GM23338 (cell line): ENCODE measurements around the gene MAP4K4. TPM values are rescaled to one million over a fixed set of nuclear protein-coding genes. Genes with fewer than 3 reads are reported as not detected.

ENCODE experiments used
- ATAC-seq: fragments of 200-7000 bp; cut with Tn5 transposase; 3 replicates; pipeline ENCODE4 v1.9.1; 2020
- DNase-seq: peaks from one replicate; pipeline ENCODE4 v3.0.0-alpha.2; 2015; ENCODE audit warnings: low spot score
- H2AFZ ChIP-seq: fragments of 200-600 bp; sonication (generic); 2 replicates; pipeline ENCODE4 v1.8.0; 2016; ENCODE audit warnings: antibody characterized with exemption, mild to moderate bottlenecking, moderate library complexity
- H3F3A ChIP-seq: fragments of 200-600 bp; sonication (generic); replicated peaks from 2 replicates; pipeline ENCODE4 v1.8.0; 2017; ENCODE audit warnings: antibody characterized with exemption, mixed run types, low read depth
- H3K27ac ChIP-seq: fragments of 200-600 bp; sonication (generic); 2 replicates; pipeline ENCODE4 v1.6.1; 2016; ENCODE audit warnings: low read depth
- H3K27me3 ChIP-seq: fragments of 200-600 bp; sonication (generic); 2 replicates; pipeline ENCODE4 v1.8.0; 2016; ENCODE audit warnings: mild to moderate bottlenecking, mixed run types, moderate library complexity; ENCODE audit not compliant: insufficient read depth
- H3K36me3 ChIP-seq: fragments of 200-600 bp; sonication (generic); 2 replicates; pipeline ENCODE4 v1.8.0; 2016; ENCODE audit warnings: mild to moderate bottlenecking; ENCODE audit not compliant: insufficient read depth
- H3K4me1 ChIP-seq: fragments of 200-600 bp; sonication (generic); 2 replicates; pipeline ENCODE4 v1.8.0; 2016; ENCODE audit warnings: mild to moderate bottlenecking, moderate library complexity; ENCODE audit not compliant: insufficient read depth
- H3K4me2 ChIP-seq: fragments of 200-600 bp; sonication (generic); 2 replicates; pipeline ENCODE4 v1.7.1; 2017; ENCODE audit warnings: mixed run types
- H3K4me3 ChIP-seq: fragments of 200-600 bp; sonication (generic); 2 replicates; pipeline ENCODE4 v1.6.1; 2016; ENCODE audit warnings: mixed run types
- H3K79me2 ChIP-seq: fragments of 200-600 bp; sonication (generic); replicated peaks from 2 replicates; pipeline ENCODE4 v1.8.0; 2017; ENCODE audit warnings: mild to moderate bottlenecking; ENCODE audit not compliant: insufficient read depth
- H3K9me2 ChIP-seq: fragments of 200-600 bp; sonication (generic); 2 replicates; pipeline ENCODE4 v1.8.0; 2017; ENCODE audit not compliant: insufficient read depth
- H4K20me1 ChIP-seq: fragments of 200-600 bp; sonication (generic); replicated peaks from 2 replicates; pipeline ENCODE4 v1.8.0; 2017; ENCODE audit warnings: mild to moderate bottlenecking; ENCODE audit not compliant: insufficient read depth
- H3K27ac Mint-ChIP-seq: 2 replicates; pipeline ENCODE4 v1.8.0; 2020; ENCODE audit warnings: inconsistent platforms, mild to moderate bottlenecking, moderate library complexity, mixed read lengths
- H3K27me3 Mint-ChIP-seq: 3 replicates; pipeline ENCODE4 v1.8.0; 2022; ENCODE audit warnings: low read depth, mild to moderate bottlenecking, moderate library complexity, mixed read lengths, inconsistent platforms; ENCODE audit not compliant: insufficient read depth, poor library complexity
- H3K36me3 Mint-ChIP-seq: 3 replicates; pipeline ENCODE4 v1.8.0; 2021; ENCODE audit warnings: low read depth, mild to moderate bottlenecking, inconsistent platforms, moderate library complexity, mixed read lengths
- H3K4me1 Mint-ChIP-seq: 3 replicates; pipeline ENCODE4 v1.8.0; 2020; ENCODE audit warnings: mild to moderate bottlenecking, inconsistent platforms, mixed read lengths
- H3K4me3 Mint-ChIP-seq: 3 replicates; pipeline ENCODE4 v1.8.0; 2021; ENCODE audit warnings: moderate library complexity, mild to moderate bottlenecking, inconsistent platforms, mixed read lengths
- H3K9me3 Mint-ChIP-seq: 3 replicates; pipeline ENCODE4 v1.8.0; 2020; ENCODE audit warnings: moderate library complexity, mild to moderate bottlenecking, inconsistent platforms, mixed read lengths
- CREB1 ChIP-seq: fragments of 250-450 bp; sonication (Bioruptor Pico); IDR thresholded peaks from 2 replicates; pipeline ENCODE4 v1.5.0; 2020; ENCODE audit warnings: low read depth, mild to moderate bottlenecking, moderate library complexity
- EZH2 ChIP-seq: fragments of 200-600 bp; sonication (generic); IDR thresholded peaks from one replicate; pipeline ENCODE4 v1.8.0; 2017; ENCODE audit warnings: antibody characterized with exemption, mild to moderate bottlenecking, low read depth; ENCODE audit not compliant: unreplicated experiment
- EZH2phosphoT487 ChIP-seq: fragments of 200-600 bp; sonication (generic); IDR thresholded peaks from one replicate; pipeline ENCODE4 v1.8.1; 2018; ENCODE audit warnings: antibody characterized with exemption; ENCODE audit not compliant: unreplicated experiment
- JUNB ChIP-seq: IDR thresholded peaks from one replicate; pipeline ENCODE4 v1.6.1; 2016; ENCODE audit warnings: antibody characterized with exemption; ENCODE audit not compliant: unreplicated experiment
- NANOG ChIP-seq: IDR thresholded peaks from 2 replicates; pipeline ENCODE4 v1.6.1; 2016; ENCODE audit warnings: antibody characterized with exemption, borderline replicate concordance
- POLR2AphosphoS5 ChIP-seq: IDR thresholded peaks from 2 replicates; pipeline ENCODE4 v1.6.1; 2016; ENCODE audit warnings: antibody characterized with exemption, low read depth
- ZNF114 ChIP-seq: fragments of 250-450 bp; sonication (Bioruptor Pico); IDR thresholded peaks from 2 replicates; pipeline ENCODE4 v1.5.0; 2020; ENCODE audit warnings: mild to moderate bottlenecking, moderate library complexity
- ZNF331 ChIP-seq: fragments of 250-450 bp; sonication (Bioruptor Pico); IDR thresholded peaks from 2 replicates; pipeline ENCODE4 v1.5.0; 2020; ENCODE audit warnings: low read depth, mild to moderate bottlenecking, moderate library complexity
- polyA plus RNA-seq: library from polyadenylated mRNA; unstranded; fragments of >200 nt; fragmentation: Nextera tagmentation; extraction: Ambion mirVana; gene quantifications from 2 replicates; pipeline ENCODE4 v1.2.1, GENCODE V29; 2016
- total RNA-seq: library from RNA; depleted of rRNA; stranded (reverse); fragments of >200 nt; shearing (Covaris generic); gene quantifications from 2 replicates; pipeline ENCODE4 v1.2.3, GENCODE V29; 2014
- TF ChIP-seq, protein P1 (sequence below): IDR thresholded peaks from 2 replicates; pipeline ENCODE4 v1.6.1; 2016; ENCODE audit warnings: antibody characterized with exemption
- TF ChIP-seq, protein P2 (sequence below): IDR thresholded peaks from one replicate; pipeline ENCODE4 v1.6.1; 2018; ENCODE audit warnings: antibody characterized with exemption; ENCODE audit not compliant: unreplicated experiment
- TF ChIP-seq, protein P3 (sequence below): fragments of 250-450 bp; sonication (Bioruptor Pico); IDR thresholded peaks from 2 replicates; pipeline ENCODE4 v1.5.0; 2020; ENCODE audit warnings: mild to moderate bottlenecking, moderate library complexity
- TF ChIP-seq, protein P4 (sequence below), 2 experiments: fragments of 200-600 bp in 1 of 2; sonication (generic) in 1 of 2; conservative IDR thresholded peaks; 2 replicates each; pipeline versions ENCODE4 v1.5.1 to v1.6.1; 2016 to 2017; ENCODE audit warnings: antibody characterized with exemption in 2 of 2, low read depth in 2 of 2, mild to moderate bottlenecking in 2 of 2, moderate library complexity in 1 of 2

The MAP4K4 gene
- total and polyA plus RNA-seq, 2 experiments from 2014 or later = 34.6 to 99.2 TPM

DNA sequence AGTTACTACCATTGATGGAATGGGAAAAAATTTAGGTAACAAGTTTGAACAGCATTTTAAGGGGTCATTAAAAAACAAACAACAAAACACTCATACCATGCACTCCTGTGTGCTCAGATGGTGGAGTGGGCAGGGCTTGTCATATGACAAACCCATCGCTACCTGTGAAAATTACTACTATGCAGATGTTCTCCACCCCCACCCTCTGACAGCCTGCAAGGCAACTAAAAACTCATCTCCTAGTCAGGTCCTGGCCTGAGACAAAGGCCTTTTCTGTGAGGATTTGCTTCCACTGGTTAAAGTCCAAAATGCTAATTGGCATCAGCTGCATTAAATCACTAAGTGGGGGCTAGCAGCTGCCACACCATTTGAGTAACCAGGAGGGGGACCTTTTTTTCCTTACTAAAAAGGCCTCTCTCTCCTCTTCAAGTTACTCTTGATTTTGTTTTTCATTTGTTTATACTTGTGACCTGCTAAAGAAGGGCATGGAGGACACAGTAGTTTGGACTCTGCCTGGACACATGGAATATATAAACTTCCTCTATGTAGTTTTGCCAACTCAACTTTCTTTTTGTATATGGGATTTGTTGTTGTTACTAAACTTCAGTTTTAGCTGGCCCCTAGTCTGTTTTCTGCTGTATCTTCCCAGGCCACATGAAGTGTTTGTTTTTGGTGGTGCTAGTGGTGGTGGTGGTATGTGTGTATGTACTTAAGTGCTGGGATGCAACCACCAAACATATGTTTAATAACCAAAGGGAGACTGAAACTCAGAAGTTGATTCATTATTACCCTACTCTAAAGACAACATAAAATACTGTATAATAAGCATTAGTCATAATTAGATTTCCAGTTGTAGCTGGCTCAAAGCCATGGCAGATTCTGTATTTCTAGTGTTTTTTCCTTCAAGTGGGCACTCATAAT lies 121.3 kb downstream of the MAP4K4 start:
- H3K4me1 ChIP-seq = peaks cover 28% of the 10 kb centered on the region
- no peaks in the 10 kb centered on the region for H3K27me3 ChIP-seq
- no peaks in the 10 kb centered on the region for H3K36me3 ChIP-seq
- Mint-ChIP-seq H3K27ac (peak overlapping the region; percentile 5), H3K4me1 (peaks cover 65% of the 10 kb centered on the region), H3K27me3 (peaks cover 3% of the 10 kb centered on the region), H3K9me3 (no peaks in the 10 kb centered on the region), H3K4me3 (no peak overlapping the region), H3K36me3 (no peaks in the 10 kb centered on the region)
- TF ChIP-seq ZNF114 = no peak
- no peak for TF ChIP-seq CREB1 (CRISPR knock-in tag)
- TF ChIP-seq, protein P1, sequence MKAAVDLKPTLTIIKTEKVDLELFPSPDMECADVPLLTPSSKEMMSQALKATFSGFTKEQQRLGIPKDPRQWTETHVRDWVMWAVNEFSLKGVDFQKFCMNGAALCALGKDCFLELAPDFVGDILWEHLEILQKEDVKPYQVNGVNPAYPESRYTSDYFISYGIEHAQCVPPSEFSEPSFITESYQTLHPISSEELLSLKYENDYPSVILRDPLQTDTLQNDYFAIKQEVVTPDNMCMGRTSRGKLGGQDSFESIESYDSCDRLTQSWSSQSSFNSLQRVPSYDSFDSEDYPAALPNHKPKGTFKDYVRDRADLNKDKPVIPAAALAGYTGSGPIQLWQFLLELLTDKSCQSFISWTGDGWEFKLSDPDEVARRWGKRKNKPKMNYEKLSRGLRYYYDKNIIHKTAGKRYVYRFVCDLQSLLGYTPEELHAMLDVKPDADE = no peak
- no peak for TF ChIP-seq EZH2phosphoT487
- TF ChIP-seq NANOG = no peak
- no peak for TF ChIP-seq POLR2AphosphoS5
- TF ChIP-seq JUNB = no peak
- TF ChIP-seq, protein P2, sequence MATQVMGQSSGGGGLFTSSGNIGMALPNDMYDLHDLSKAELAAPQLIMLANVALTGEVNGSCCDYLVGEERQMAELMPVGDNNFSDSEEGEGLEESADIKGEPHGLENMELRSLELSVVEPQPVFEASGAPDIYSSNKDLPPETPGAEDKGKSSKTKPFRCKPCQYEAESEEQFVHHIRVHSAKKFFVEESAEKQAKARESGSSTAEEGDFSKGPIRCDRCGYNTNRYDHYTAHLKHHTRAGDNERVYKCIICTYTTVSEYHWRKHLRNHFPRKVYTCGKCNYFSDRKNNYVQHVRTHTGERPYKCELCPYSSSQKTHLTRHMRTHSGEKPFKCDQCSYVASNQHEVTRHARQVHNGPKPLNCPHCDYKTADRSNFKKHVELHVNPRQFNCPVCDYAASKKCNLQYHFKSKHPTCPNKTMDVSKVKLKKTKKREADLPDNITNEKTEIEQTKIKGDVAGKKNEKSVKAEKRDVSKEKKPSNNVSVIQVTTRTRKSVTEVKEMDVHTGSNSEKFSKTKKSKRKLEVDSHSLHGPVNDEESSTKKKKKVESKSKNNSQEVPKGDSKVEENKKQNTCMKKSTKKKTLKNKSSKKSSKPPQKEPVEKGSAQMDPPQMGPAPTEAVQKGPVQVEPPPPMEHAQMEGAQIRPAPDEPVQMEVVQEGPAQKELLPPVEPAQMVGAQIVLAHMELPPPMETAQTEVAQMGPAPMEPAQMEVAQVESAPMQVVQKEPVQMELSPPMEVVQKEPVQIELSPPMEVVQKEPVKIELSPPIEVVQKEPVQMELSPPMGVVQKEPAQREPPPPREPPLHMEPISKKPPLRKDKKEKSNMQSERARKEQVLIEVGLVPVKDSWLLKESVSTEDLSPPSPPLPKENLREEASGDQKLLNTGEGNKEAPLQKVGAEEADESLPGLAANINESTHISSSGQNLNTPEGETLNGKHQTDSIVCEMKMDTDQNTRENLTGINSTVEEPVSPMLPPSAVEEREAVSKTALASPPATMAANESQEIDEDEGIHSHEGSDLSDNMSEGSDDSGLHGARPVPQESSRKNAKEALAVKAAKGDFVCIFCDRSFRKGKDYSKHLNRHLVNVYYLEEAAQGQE = no peak
- no peak for TF ChIP-seq EZH2
- TF ChIP-seq, protein P3, sequence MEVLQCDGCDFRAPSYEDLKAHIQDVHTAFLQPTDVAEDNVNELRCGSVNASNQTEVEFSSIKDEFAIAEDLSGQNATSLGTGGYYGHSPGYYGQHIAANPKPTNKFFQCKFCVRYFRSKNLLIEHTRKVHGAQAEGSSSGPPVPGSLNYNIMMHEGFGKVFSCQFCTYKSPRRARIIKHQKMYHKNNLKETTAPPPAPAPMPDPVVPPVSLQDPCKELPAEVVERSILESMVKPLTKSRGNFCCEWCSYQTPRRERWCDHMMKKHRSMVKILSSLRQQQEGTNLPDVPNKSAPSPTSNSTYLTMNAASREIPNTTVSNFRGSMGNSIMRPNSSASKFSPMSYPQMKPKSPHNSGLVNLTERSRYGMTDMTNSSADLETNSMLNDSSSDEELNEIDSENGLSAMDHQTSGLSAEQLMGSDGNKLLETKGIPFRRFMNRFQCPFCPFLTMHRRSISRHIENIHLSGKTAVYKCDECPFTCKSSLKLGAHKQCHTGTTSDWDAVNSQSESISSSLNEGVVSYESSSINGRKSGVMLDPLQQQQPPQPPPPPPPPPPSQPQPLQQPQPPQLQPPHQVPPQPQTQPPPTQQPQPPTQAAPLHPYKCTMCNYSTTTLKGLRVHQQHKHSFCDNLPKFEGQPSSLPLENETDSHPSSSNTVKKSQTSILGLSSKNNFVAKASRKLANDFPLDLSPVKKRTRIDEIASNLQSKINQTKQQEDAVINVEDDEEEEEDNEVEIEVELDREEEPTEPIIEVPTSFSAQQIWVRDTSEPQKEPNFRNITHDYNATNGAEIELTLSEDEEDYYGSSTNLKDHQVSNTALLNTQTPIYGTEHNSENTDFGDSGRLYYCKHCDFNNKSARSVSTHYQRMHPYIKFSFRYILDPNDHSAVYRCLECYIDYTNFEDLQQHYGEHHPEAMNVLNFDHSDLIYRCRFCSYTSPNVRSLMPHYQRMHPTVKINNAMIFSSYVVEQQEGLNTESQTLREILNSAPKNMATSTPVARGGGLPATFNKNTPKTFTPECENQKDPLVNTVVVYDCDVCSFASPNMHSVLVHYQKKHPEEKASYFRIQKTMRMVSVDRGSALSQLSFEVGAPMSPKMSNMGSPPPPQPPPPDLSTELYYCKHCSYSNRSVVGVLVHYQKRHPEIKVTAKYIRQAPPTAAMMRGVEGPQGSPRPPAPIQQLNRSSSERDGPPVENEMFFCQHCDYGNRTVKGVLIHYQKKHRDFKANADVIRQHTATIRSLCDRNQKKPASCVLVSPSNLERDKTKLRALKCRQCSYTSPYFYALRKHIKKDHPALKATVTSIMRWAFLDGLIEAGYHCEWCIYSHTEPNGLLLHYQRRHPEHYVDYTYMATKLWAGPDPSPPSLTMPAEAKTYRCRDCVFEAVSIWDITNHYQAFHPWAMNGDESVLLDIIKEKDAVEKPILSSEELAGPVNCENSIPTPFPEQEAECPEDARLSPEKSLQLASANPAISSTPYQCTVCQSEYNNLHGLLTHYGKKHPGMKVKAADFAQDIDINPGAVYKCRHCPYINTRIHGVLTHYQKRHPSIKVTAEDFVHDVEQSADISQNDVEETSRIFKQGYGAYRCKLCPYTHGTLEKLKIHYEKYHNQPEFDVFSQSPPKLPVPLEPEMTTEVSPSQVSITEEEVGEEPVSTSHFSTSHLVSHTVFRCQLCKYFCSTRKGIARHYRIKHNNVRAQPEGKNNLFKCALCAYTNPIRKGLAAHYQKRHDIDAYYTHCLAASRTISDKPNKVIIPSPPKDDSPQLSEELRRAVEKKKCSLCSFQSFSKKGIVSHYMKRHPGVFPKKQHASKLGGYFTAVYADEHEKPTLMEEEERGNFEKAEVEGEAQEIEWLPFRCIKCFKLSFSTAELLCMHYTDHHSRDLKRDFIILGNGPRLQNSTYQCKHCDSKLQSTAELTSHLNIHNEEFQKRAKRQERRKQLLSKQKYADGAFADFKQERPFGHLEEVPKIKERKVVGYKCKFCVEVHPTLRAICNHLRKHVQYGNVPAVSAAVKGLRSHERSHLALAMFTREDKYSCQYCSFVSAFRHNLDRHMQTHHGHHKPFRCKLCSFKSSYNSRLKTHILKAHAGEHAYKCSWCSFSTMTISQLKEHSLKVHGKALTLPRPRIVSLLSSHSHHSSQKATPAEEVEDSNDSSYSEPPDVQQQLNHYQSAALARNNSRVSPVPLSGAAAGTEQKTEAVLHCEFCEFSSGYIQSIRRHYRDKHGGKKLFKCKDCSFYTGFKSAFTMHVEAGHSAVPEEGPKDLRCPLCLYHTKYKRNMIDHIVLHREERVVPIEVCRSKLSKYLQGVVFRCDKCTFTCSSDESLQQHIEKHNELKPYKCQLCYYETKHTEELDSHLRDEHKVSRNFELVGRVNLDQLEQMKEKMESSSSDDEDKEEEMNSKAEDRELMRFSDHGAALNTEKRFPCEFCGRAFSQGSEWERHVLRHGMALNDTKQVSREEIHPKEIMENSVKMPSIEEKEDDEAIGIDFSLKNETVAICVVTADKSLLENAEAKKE (CRISPR knock-in tag) = no peak
- TF ChIP-seq, protein P4, sequence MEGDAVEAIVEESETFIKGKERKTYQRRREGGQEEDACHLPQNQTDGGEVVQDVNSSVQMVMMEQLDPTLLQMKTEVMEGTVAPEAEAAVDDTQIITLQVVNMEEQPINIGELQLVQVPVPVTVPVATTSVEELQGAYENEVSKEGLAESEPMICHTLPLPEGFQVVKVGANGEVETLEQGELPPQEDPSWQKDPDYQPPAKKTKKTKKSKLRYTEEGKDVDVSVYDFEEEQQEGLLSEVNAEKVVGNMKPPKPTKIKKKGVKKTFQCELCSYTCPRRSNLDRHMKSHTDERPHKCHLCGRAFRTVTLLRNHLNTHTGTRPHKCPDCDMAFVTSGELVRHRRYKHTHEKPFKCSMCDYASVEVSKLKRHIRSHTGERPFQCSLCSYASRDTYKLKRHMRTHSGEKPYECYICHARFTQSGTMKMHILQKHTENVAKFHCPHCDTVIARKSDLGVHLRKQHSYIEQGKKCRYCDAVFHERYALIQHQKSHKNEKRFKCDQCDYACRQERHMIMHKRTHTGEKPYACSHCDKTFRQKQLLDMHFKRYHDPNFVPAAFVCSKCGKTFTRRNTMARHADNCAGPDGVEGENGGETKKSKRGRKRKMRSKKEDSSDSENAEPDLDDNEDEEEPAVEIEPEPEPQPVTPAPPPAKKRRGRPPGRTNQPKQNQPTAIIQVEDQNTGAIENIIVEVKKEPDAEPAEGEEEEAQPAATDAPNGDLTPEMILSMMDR (conservative IDR thresholded peaks at IDR 0.05; ENCODE audit: low read depth in 2 of 2) = no peak
- TF ChIP-seq ZNF331 (CRISPR knock-in tag) = no peak
- DNase-seq (peak; percentile 22), ATAC-seq (peak; percentile 17; the same call in 2 of the 3 replicates)
- H3K4me2 ChIP-seq = peak overlapping the region; percentile 4; the same call in 1 of the 2 replicates
- H4K20me1 ChIP-seq = no peaks in the 10 kb centered on the region; the same call in 1 of the 2 replicates
- no peaks in the 10 kb centered on the region for H3F3A ChIP-seq
- H3K4me3 ChIP-seq = no peak overlapping the region
- H2AFZ ChIP-seq = no peak overlapping the region
- H3K9me2 ChIP-seq = no peaks in the 10 kb centered on the region
- no peak overlapping the region for H3K27ac ChIP-seq
- H3K79me2 ChIP-seq = peaks cover 95% of the 10 kb centered on the region
